Measurements from ENCODE around the gene MAPK10.

Gene MAPK10

GRCh38 chr4:86368433-86368832, 8.6 kb upstream of the MAPK10 start:
- TF ChIP-seq EZH2phosphoT487 (IDR thresholded peaks at IDR 0.05; ENCODE audit: borderline replicate concordance): no peak
- no peak for TF ChIP-seq CTCF (conservative IDR thresholded peaks at IDR 0.05; ENCODE audit: low read length)
- Histone ChIP-seq H3K9me2 (replicated peaks; ENCODE audit: low read depth, low read length) (no peaks in the 10 kb centered on the region), H3K4me1 (ENCODE audit: insufficient read depth, low read length, poor library complexity, severe bottlenecking) (no peaks in the 10 kb centered on the region), H4K20me1 (ENCODE audit: insufficient read depth, low read length, poor library complexity, severe bottlenecking) (no peaks in the 10 kb centered on the region), H3K4me3 (ENCODE audit: low read length, poor library complexity, severe bottlenecking) (no peak overlapping the region), H3K36me3 (ENCODE audit: insufficient read depth, low read length) (no peaks in the 10 kb centered on the region), H3F3A (ENCODE audit: low read depth) (no peaks in the 10 kb centered on the region), H2AFZ (ENCODE audit: low read length) (no peak overlapping the region), H3K27me3 (ENCODE audit: insufficient read depth, low read length, poor library complexity, severe bottlenecking) (no peaks in the 10 kb centered on the region), H3K79me2 (ENCODE audit: insufficient read depth, low read length) (no peaks in the 10 kb centered on the region), H3K4me2 (ENCODE audit: low read depth, low read length, poor library complexity, severe bottlenecking) (no peak overlapping the region), H3K9me3 (ENCODE audit: insufficient read depth, low read depth, low read length) (no peaks in the 10 kb centered on the region), H3K9ac (ENCODE audit: low read depth, low read length, poor library complexity, severe bottlenecking) (no peak overlapping the region)

GRCh38 chr4:86367577-86367976, 7.7 kb upstream of the MAPK10 start:
- Histone ChIP-seq H3K27me3 (ENCODE audit: insufficient read depth, low read length, poor library complexity, severe bottlenecking) (no peaks in the 10 kb centered on the region), H3K79me2 (ENCODE audit: insufficient read depth, low read length) (no peaks in the 10 kb centered on the region), H3K36me3 (ENCODE audit: insufficient read depth, low read length) (no peaks in the 10 kb centered on the region), H3K4me2 (ENCODE audit: low read depth, low read length, poor library complexity, severe bottlenecking) (no peak overlapping the region), H3K4me1 (ENCODE audit: insufficient read depth, low read length, poor library complexity, severe bottlenecking) (no peaks in the 10 kb centered on the region), H3K9me3 (ENCODE audit: insufficient read depth, low read depth, low read length) (no peaks in the 10 kb centered on the region), H3K9me2 (replicated peaks; ENCODE audit: low read depth, low read length) (no peaks in the 10 kb centered on the region), H3K4me3 (ENCODE audit: low read length, poor library complexity, severe bottlenecking) (no peak overlapping the region), H3F3A (ENCODE audit: low read depth) (no peaks in the 10 kb centered on the region), H4K20me1 (ENCODE audit: insufficient read depth, low read length, poor library complexity, severe bottlenecking) (no peaks in the 10 kb centered on the region), H2AFZ (ENCODE audit: low read length) (no peak overlapping the region), H3K9ac (ENCODE audit: low read depth, low read length, poor library complexity, severe bottlenecking) (no peak overlapping the region)
- TF ChIP-seq CTCF (conservative IDR thresholded peaks at IDR 0.05; ENCODE audit: low read length) (no peak), EZH2phosphoT487 (IDR thresholded peaks at IDR 0.05; ENCODE audit: borderline replicate concordance) (no peak)

GRCh38 chr4:86366920-86367319, 7.1 kb upstream of the MAPK10 start:
- no peaks in the 10 kb centered on the region for H3K4me1 ChIP-seq (ENCODE audit: insufficient read depth, low read length, poor library complexity, severe bottlenecking)
- no peaks in the 10 kb centered on the region for H3K9me3 ChIP-seq (ENCODE audit: insufficient read depth, low read depth, low read length)
- H3K9me2 ChIP-seq (replicated peaks; ENCODE audit: low read depth, low read length): no peaks in the 10 kb centered on the region
- no peaks in the 10 kb centered on the region for H3K36me3 ChIP-seq (ENCODE audit: insufficient read depth, low read length)
- H2AFZ ChIP-seq (ENCODE audit: low read length): no peak overlapping the region
- no peaks in the 10 kb centered on the region for H3K79me2 ChIP-seq (ENCODE audit: insufficient read depth, low read length)
- no peaks in the 10 kb centered on the region for H3K27me3 ChIP-seq (ENCODE audit: insufficient read depth, low read length, poor library complexity, severe bottlenecking)
- no peak overlapping the region for H3K4me3 ChIP-seq (ENCODE audit: low read length, poor library complexity, severe bottlenecking)
- H3F3A ChIP-seq (ENCODE audit: low read depth): no peaks in the 10 kb centered on the region
- TF ChIP-seq CTCF (conservative IDR thresholded peaks at IDR 0.05; ENCODE audit: low read length) (no peak), EZH2phosphoT487 (IDR thresholded peaks at IDR 0.05; ENCODE audit: borderline replicate concordance) (no peak)
- no peak overlapping the region for H3K4me2 ChIP-seq (ENCODE audit: low read depth, low read length, poor library complexity, severe bottlenecking)
- no peak overlapping the region for H3K9ac ChIP-seq (ENCODE audit: low read depth, low read length, poor library complexity, severe bottlenecking)
- no peaks in the 10 kb centered on the region for H4K20me1 ChIP-seq (ENCODE audit: insufficient read depth, low read length, poor library complexity, severe bottlenecking)

Data from Loucy (cell line).